ENCODE data around the gene TOGARAM2.

DNA sequence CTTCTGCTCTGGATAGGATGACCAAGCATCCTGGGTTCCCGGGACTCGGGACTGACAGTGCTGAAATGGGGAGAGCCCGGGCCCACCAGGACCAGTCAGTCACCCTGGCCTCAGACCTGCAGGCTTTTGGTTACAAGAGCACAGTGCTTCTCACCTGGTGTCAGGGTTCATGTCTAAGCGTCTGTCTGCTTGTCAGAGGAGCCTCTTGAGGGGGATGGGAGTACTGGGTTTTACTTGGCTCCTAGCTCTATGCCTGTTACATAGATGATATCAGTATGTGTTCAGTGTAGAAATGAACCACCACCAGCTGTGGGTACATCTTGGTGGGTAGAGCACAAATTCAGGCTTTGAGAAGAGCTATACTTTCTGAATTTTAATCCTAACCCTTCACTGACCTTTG, 63.4 kb downstream of the TOGARAM2 start:
- TF ChIP-seq, protein P1, sequence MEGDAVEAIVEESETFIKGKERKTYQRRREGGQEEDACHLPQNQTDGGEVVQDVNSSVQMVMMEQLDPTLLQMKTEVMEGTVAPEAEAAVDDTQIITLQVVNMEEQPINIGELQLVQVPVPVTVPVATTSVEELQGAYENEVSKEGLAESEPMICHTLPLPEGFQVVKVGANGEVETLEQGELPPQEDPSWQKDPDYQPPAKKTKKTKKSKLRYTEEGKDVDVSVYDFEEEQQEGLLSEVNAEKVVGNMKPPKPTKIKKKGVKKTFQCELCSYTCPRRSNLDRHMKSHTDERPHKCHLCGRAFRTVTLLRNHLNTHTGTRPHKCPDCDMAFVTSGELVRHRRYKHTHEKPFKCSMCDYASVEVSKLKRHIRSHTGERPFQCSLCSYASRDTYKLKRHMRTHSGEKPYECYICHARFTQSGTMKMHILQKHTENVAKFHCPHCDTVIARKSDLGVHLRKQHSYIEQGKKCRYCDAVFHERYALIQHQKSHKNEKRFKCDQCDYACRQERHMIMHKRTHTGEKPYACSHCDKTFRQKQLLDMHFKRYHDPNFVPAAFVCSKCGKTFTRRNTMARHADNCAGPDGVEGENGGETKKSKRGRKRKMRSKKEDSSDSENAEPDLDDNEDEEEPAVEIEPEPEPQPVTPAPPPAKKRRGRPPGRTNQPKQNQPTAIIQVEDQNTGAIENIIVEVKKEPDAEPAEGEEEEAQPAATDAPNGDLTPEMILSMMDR (conservative IDR thresholded peaks at IDR 0.05; ENCODE audit: low read length) = no peak
- TF ChIP-seq EZH2phosphoT487 (IDR thresholded peaks at IDR 0.05; ENCODE audit: borderline replicate concordance, low read depth, low read length) = no peak

All from OCI-LY7 (cell line).